GM23338 (cell line): ENCODE results near the gene SCFD2. TPM values are rescaled to one million over a fixed set of nuclear protein-coding genes. Genes with fewer than 3 reads are reported as not detected.

Source experiments
- CREB1 ChIP-seq: fragments of 250-450 bp; sonication (Bioruptor Pico); IDR thresholded peaks from 2 replicates; pipeline ENCODE4 v1.5.0; 2020; ENCODE audit warnings: low read depth, mild to moderate bottlenecking, moderate library complexity
- CTCF ChIP-seq, 2 experiments: fragments of 200-600 bp in 1 of 2; sonication (generic) in 1 of 2; conservative IDR thresholded peaks; 2 replicates each; pipeline versions ENCODE4 v1.5.1 to v1.6.1; 2016 to 2017; ENCODE audit warnings: antibody characterized with exemption in 2 of 2, low read depth in 2 of 2, mild to moderate bottlenecking in 2 of 2, moderate library complexity in 1 of 2
- ETS1 ChIP-seq: IDR thresholded peaks from 2 replicates; pipeline ENCODE4 v1.6.1; 2016; ENCODE audit warnings: antibody characterized with exemption
- EZH2phosphoT487 ChIP-seq: fragments of 200-600 bp; sonication (generic); IDR thresholded peaks from one replicate; pipeline ENCODE4 v1.8.1; 2018; ENCODE audit warnings: antibody characterized with exemption; ENCODE audit not compliant: unreplicated experiment
- JUNB ChIP-seq: IDR thresholded peaks from one replicate; pipeline ENCODE4 v1.6.1; 2016; ENCODE audit warnings: antibody characterized with exemption; ENCODE audit not compliant: unreplicated experiment
- ZNF331 ChIP-seq: fragments of 250-450 bp; sonication (Bioruptor Pico); IDR thresholded peaks from 2 replicates; pipeline ENCODE4 v1.5.0; 2020; ENCODE audit warnings: low read depth, mild to moderate bottlenecking, moderate library complexity
- ZNF462 ChIP-seq: fragments of 250-450 bp; sonication (Bioruptor Pico); IDR thresholded peaks from 2 replicates; pipeline ENCODE4 v1.5.0; 2020; ENCODE audit warnings: mild to moderate bottlenecking, moderate library complexity
- polyA plus RNA-seq: library from polyadenylated mRNA; unstranded; fragments of >200 nt; fragmentation: Nextera tagmentation; extraction: Ambion mirVana; gene quantifications from 2 replicates; pipeline ENCODE4 v1.2.1, GENCODE V29; 2016
- total RNA-seq: library from RNA; depleted of rRNA; stranded (reverse); fragments of >200 nt; shearing (Covaris generic); gene quantifications from 2 replicates; pipeline ENCODE4 v1.2.3, GENCODE V29; 2014

Gene SCFD2
- total and polyA plus RNA-seq, 2 experiments from 2014 or later: 5.7 to 17.5 TPM

- no peak for TF ChIP-seq ZNF462 (CRISPR knock-in tag)
- no peak for TF ChIP-seq JUNB
- no peak for TF ChIP-seq CTCF (conservative IDR thresholded peaks at IDR 0.05; ENCODE audit: low read depth in 2 of 2)
- TF ChIP-seq EZH2phosphoT487: no peak
- no peak for TF ChIP-seq ETS1
- TF ChIP-seq ZNF331 (CRISPR knock-in tag): no peak
- TF ChIP-seq CREB1 (CRISPR knock-in tag): no peak
These were observed 489.8 kb downstream of the SCFD2 start (continued) for GRCh38 chr4:52876069-52876468.
